ENCODE results near the gene LAP3. TPM values are rescaled to one million over a fixed set of nuclear protein-coding genes. Genes with fewer than 3 reads are reported as not detected.

The LAP3 gene
- total RNA-seq, 2 experiments from 2014 or later, result 61.6 TPM

DNA sequence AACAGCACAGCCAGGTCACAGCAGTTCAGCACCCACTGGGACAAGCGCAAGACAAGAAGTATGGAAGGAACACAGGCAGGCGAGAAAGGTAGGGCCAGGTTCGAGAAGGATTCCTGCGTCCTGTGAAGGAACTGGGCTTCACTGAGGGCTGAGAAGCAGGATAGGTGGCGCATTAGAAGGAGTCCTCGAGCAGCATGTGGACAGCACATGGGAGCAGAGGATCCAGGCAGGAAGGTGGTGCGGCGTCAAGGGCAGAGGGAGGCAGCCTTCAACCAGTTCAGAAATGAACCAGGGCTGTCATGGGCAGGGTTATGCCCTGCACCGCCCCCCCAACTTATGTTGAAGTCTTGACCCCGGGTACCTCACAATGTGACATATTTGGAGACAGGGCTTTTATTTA lies 30.8 kb upstream of the LAP3 start:
- POLR2A ChIA-PET, result no interaction called here
- H3K4me3 Mint-ChIP-seq, result no peak overlapping the region
- CTCF ChIA-PET, result interaction anchor here (1.5 kb wide), 1 partner anchor 90 kb away, joined by 4 read pairs; no protein-coding TSS in a partner anchor
- TF ChIP-seq, protein P1, sequence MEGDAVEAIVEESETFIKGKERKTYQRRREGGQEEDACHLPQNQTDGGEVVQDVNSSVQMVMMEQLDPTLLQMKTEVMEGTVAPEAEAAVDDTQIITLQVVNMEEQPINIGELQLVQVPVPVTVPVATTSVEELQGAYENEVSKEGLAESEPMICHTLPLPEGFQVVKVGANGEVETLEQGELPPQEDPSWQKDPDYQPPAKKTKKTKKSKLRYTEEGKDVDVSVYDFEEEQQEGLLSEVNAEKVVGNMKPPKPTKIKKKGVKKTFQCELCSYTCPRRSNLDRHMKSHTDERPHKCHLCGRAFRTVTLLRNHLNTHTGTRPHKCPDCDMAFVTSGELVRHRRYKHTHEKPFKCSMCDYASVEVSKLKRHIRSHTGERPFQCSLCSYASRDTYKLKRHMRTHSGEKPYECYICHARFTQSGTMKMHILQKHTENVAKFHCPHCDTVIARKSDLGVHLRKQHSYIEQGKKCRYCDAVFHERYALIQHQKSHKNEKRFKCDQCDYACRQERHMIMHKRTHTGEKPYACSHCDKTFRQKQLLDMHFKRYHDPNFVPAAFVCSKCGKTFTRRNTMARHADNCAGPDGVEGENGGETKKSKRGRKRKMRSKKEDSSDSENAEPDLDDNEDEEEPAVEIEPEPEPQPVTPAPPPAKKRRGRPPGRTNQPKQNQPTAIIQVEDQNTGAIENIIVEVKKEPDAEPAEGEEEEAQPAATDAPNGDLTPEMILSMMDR (IDR thresholded peaks at IDR 0.05), result no peak
- peaks cover 9% of the 10 kb centered on the region for H3K27me3 Mint-ChIP-seq
- Histone ChIP-seq H3K4me1 (ENCODE audit: insufficient read depth, low read length) (no peaks in the 10 kb centered on the region), H3K27me3 (ENCODE audit: control insufficient read depth in 1 of 2, insufficient read depth in 2 of 2, low read length in 2 of 2) (no peaks in the 10 kb centered on the region), H3K36me3 (ENCODE audit: insufficient read depth, low read length) (no peaks in the 10 kb centered on the region), H3K9me3 (ENCODE audit: control insufficient read depth in 1 of 2, insufficient read depth in 1 of 2, low read length in 2 of 2) (no peaks in the 10 kb centered on the region), H3K4me3 (ENCODE audit: low read length) (no peak overlapping the region), H3K27ac (ENCODE audit: low read depth in 1 of 2, low read length in 2 of 2) (no peak overlapping the region)
- no peaks in the 10 kb centered on the region for H3K4me1 Mint-ChIP-seq (ENCODE audit: low read depth)
- intact Hi-C loops (cut with DNase I, micrococcal nuclease), result loop anchor here in 1 of 2 experiments (10.0 kb wide), 1 partner anchor 819 kb away; no protein-coding TSS in a partner anchor
- no peaks in the 10 kb centered on the region for H3K9me3 Mint-ChIP-seq
- DNase-seq, result no peak
- no peak overlapping the region for H3K27ac Mint-ChIP-seq
- no peaks in the 10 kb centered on the region for H3K36me3 Mint-ChIP-seq (ENCODE audit: low read depth)
- ATAC-seq (ENCODE audit: poor library complexity), result no peak

DNA sequence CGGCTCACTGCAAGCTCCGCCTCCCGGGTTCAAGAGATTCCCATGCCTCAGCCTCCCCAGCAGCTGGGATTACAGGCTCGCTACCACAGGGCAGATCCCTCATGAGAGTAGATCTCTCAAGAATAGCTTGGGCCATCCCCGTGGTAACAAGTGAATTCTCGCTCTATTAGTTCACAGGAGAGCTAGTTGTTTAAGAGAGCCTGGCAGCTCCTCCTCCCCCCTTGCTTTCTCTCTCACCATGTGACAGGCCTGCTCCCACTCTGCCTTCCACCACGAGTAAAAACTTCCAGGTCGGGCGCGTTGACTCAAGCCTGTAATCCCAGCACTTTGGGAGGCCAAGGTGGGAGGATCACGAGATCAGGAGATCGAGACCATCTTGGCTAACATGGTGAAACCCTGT lies 30.3 kb upstream of the LAP3 start:
- H3K4me3 ChIP-seq (ENCODE audit: low read length), result no peak overlapping the region
- H3K4me3 Mint-ChIP-seq, result no peak overlapping the region
- H3K9me3 ChIP-seq (ENCODE audit: control insufficient read depth in 1 of 2, insufficient read depth in 1 of 2, low read length in 2 of 2), result no peaks in the 10 kb centered on the region
- H3K36me3 ChIP-seq (ENCODE audit: insufficient read depth, low read length), result no peaks in the 10 kb centered on the region
- ChIA-PET POLR2A (no interaction called here), CTCF (interaction anchor here (1.5 kb wide), 1 partner anchor 90 kb away, joined by 4 read pairs; no protein-coding TSS in a partner anchor)
- intact Hi-C loops (cut with DNase I, micrococcal nuclease), result loop anchor here in 1 of 2 experiments (10.0 kb wide), 1 partner anchor 818 kb away; no protein-coding TSS in a partner anchor
- TF ChIP-seq, protein P1 (IDR thresholded peaks at IDR 0.05), result no peak
- ATAC-seq (ENCODE audit: poor library complexity) (no peak), DNase-seq (no peak)
- no peaks in the 10 kb centered on the region for H3K4me1 ChIP-seq (ENCODE audit: insufficient read depth, low read length)
- no peak overlapping the region for H3K27ac ChIP-seq (ENCODE audit: low read depth in 1 of 2, low read length in 2 of 2)
- H3K4me1 Mint-ChIP-seq (ENCODE audit: low read depth), result no peaks in the 10 kb centered on the region
- H3K27ac Mint-ChIP-seq, result no peak overlapping the region
- peaks cover 7% of the 10 kb centered on the region for H3K27me3 Mint-ChIP-seq
- H3K27me3 ChIP-seq (ENCODE audit: control insufficient read depth in 1 of 2, insufficient read depth in 2 of 2, low read length in 2 of 2), result no peaks in the 10 kb centered on the region
- H3K9me3 Mint-ChIP-seq, result no peaks in the 10 kb centered on the region
- no peaks in the 10 kb centered on the region for H3K36me3 Mint-ChIP-seq (ENCODE audit: low read depth)

DNA sequence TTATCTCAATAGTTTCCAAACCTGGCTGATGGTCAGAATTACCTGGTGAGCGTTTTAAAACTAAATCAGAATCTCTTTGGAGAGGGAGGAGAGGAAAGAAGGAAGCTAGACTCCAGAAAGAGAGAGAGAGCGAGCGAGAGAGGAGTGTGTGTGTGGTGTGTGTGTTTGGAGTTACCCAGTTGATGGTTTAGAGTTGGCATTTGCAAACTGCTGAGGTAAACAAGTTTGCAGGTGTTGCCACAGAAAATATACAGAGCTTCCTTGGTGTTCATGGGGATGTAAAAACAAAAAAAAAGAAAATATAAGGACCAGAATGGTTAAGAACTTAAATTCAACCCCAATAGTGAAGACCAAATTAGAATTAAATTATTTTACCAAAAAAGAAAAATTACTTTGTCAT lies 26.4 kb upstream of the LAP3 start:
- H3K27me3 Mint-ChIP-seq, result peaks cover 19% of the 10 kb centered on the region
- ATAC-seq (ENCODE audit: poor library complexity) (no peak), DNase-seq (no peak)
- Histone ChIP-seq H3K27me3 (ENCODE audit: control insufficient read depth in 1 of 2, insufficient read depth in 2 of 2, low read length in 2 of 2) (peaks cover 0 to 3% of the 10 kb centered on the region in 2 experiments), H3K9me3 (ENCODE audit: control insufficient read depth in 1 of 2, insufficient read depth in 1 of 2, low read length in 2 of 2) (no peaks in the 10 kb centered on the region), H3K36me3 (ENCODE audit: insufficient read depth, low read length) (no peaks in the 10 kb centered on the region), H3K4me3 (ENCODE audit: low read length) (no peak overlapping the region), H3K27ac (ENCODE audit: low read depth in 1 of 2, low read length in 2 of 2) (no peak overlapping the region), H3K4me1 (ENCODE audit: insufficient read depth, low read length) (no peaks in the 10 kb centered on the region)
- intact Hi-C loops (cut with DNase I, micrococcal nuclease), result no loop called here
- ChIA-PET CTCF (interaction anchor here (2.2 kb wide), 1 partner anchor 10 kb away, joined by 4 read pairs; no protein-coding TSS in a partner anchor), POLR2A (no interaction called here)
- no peak overlapping the region for H3K4me3 Mint-ChIP-seq
- H3K9me3 Mint-ChIP-seq, result no peaks in the 10 kb centered on the region
- H3K4me1 Mint-ChIP-seq (ENCODE audit: low read depth), result no peaks in the 10 kb centered on the region
- TF ChIP-seq, protein P1 (IDR thresholded peaks at IDR 0.05), result no peak
- H3K27ac Mint-ChIP-seq, result no peak overlapping the region
- no peaks in the 10 kb centered on the region for H3K36me3 Mint-ChIP-seq (ENCODE audit: low read depth)
